Measurements from ENCODE around the gene ZBTB39. TPM values are rescaled to one million over a fixed set of nuclear protein-coding genes. Genes with fewer than 3 reads are reported as not detected.

The ZBTB39 gene
- total and polyA plus RNA-seq, 2 donors from 2014 or later, result 1.4 to 6.6 TPM

GRCh38 chr12:56996793-56997545, 9.4 kb downstream of the ZBTB39 start:
- peaks cover 0 to 8% (median 5%) of the 10 kb centered on the region in 3 donors for H3K36me3 ChIP-seq (ENCODE audit: control insufficient read depth in 2 of 3, insufficient read depth in 3 of 3, low read length in 3 of 3)
- intact Hi-C loops (cut with DNase I), result loop anchor here (10.0 kb wide), 1 partner anchor 232 kb away; the partner anchor contains the start of gene HSD17B6

DNA sequence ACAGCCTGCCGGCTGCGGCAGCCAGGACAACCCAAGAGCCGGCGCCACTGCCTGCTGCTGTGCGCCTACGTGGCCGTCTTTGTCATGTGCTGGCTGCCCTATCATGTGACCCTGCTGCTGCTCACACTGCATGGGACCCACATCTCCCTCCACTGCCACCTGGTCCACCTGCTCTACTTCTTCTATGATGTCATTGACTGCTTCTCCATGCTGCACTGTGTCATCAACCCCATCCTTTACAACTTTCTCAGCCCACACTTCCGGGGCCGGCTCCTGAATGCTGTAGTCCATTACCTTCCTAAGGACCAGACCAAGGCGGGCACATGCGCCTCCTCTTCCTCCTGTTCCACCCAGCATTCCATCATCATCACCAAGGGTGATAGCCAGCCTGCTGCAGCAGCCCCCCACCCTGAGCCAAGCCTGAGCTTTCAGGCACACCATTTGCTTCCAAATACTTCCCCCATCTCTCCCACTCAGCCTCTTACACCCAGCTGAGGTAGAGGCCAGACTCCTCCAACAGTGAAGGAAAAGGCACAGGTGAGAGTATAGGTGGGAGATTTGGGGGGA, 10.3 kb downstream of the ZBTB39 start:
- no peak overlapping the region for H3K9ac ChIP-seq (ENCODE audit: low read length in 3 of 3)
- no peaks in the 10 kb centered on the region for H3K27me3 ChIP-seq (ENCODE audit: control insufficient read depth, insufficient read depth, low read length)
- peak overlapping the region in 1 of 2 donors; percentile 49 for H3K27ac ChIP-seq (ENCODE audit: low read depth in 2 of 2, low read length in 2 of 2)
- intact Hi-C loops (cut with DNase I), result loop anchor here (10.0 kb wide), 1 partner anchor 231 kb away; the partner anchor contains the start of gene HSD17B6
- H3K36me3 ChIP-seq (ENCODE audit: control insufficient read depth in 2 of 3, insufficient read depth in 3 of 3, low read length in 3 of 3), result peaks cover 0 to 8% (median 0%) of the 10 kb centered on the region in 3 donors
- no peak for DNase-seq
- H3K9me3 ChIP-seq (ENCODE audit: control insufficient read depth in 2 of 3, insufficient read depth in 1 of 3, low read length in 3 of 3), result no peaks in the 10 kb centered on the region
- no peak for FAIRE-seq
- TF ChIP-seq CTCF (IDR thresholded peaks at IDR 0.05; ENCODE audit: borderline replicate concordance, extremely low read depth, insufficient read depth), result no peak
- H3K4me1 ChIP-seq (ENCODE audit: control insufficient read depth in 2 of 3, insufficient read depth in 2 of 3, low read depth in 1 of 3, low read length in 3 of 3), result peaks cover 0 to 9% (median 7%) of the 10 kb centered on the region in 3 donors
- H3K4me3 ChIP-seq (ENCODE audit: low read length in 3 of 3), result no peak overlapping the region

More at GRCh38 chr12:56996793-56997545, 9.4 kb downstream of the ZBTB39 start:
- DNase-seq, result peak in 2 of 5 donors; percentile 55 to 81
- Histone ChIP-seq H3K9ac (ENCODE audit: low read length in 3 of 3) (no peak overlapping the region), H3K27ac (ENCODE audit: low read depth in 2 of 2, low read length in 2 of 2) (peak overlapping the region; percentile 7 to 68), H3K9me3 (ENCODE audit: control insufficient read depth in 2 of 3, insufficient read depth in 1 of 3, low read length in 3 of 3) (no peaks in the 10 kb centered on the region), H3K4me3 (ENCODE audit: low read length in 3 of 3) (no peak overlapping the region), H3K27me3 (ENCODE audit: control insufficient read depth, insufficient read depth, low read length) (no peaks in the 10 kb centered on the region), H3K4me1 (ENCODE audit: control insufficient read depth in 2 of 3, insufficient read depth in 2 of 3, low read depth in 1 of 3, low read length in 3 of 3) (peaks cover 0 to 9% (median 6%) of the 10 kb centered on the region in 3 donors)
- FAIRE-seq, result no peak
- no peak for TF ChIP-seq CTCF (IDR thresholded peaks at IDR 0.05; ENCODE audit: borderline replicate concordance, extremely low read depth, insufficient read depth)

GRCh38 chr12:56995201-56995929, 11.0 kb downstream of the ZBTB39 start:
- Histone ChIP-seq H3K9ac (ENCODE audit: low read length in 3 of 3) (no peak overlapping the region), H3K4me3 (ENCODE audit: low read length in 3 of 3) (no peak overlapping the region), H3K27ac (ENCODE audit: low read depth in 2 of 2, low read length in 2 of 2) (peak overlapping the region in 1 of 2 donors; percentile 49), H3K36me3 (ENCODE audit: control insufficient read depth in 2 of 3, insufficient read depth in 3 of 3, low read length in 3 of 3) (peaks cover 0 to 4% (median 0%) of the 10 kb centered on the region in 3 donors), H3K4me1 (ENCODE audit: control insufficient read depth in 2 of 3, insufficient read depth in 2 of 3, low read depth in 1 of 3, low read length in 3 of 3) (peaks cover 0 to 9% (median 9%) of the 10 kb centered on the region in 3 donors), H3K9me3 (ENCODE audit: control insufficient read depth in 2 of 3, insufficient read depth in 1 of 3, low read length in 3 of 3) (no peaks in the 10 kb centered on the region), H3K27me3 (ENCODE audit: control insufficient read depth, insufficient read depth, low read length) (no peaks in the 10 kb centered on the region)
- no peak for DNase-seq
- no peak for FAIRE-seq
- no peak for TF ChIP-seq CTCF (IDR thresholded peaks at IDR 0.05; ENCODE audit: borderline replicate concordance, extremely low read depth, insufficient read depth)
- intact Hi-C loops (cut with DNase I), result loop anchor here (10.0 kb wide), 1 partner anchor 231 kb away; the partner anchor contains the start of gene HSD17B6
